Erythroblast (primary cell): ENCODE data around the gene DCUN1D1.

Experiments used
- GATA1 ChIP-seq: IDR thresholded peaks from 2 replicates; pipeline ENCODE4 v1.6.1; 2011; ENCODE audit warnings: low read depth, mild to moderate bottlenecking, control low read depth, low read length, moderate library complexity
- POLR2A ChIP-seq: IDR thresholded peaks from 2 replicates; pipeline ENCODE4 v1.6.1; 2011; ENCODE audit warnings: mild to moderate bottlenecking, low read length

- TF ChIP-seq POLR2A (no peak), GATA1 (no peak)
Measured at GRCh38 chr3:182908471-182908870, 71.9 kb downstream of the DCUN1D1 start.
